Nephron (organoid): ENCODE measurements around the gene IL17RB.

Experiments used
- H3K27ac Mint-ChIP-seq, 3 experiments: 2 replicates each; pipeline ENCODE4 v1.8.0; 2020; ENCODE audit warnings: mixed read lengths in 3 of 3, mild to moderate bottlenecking in 2 of 3, moderate library complexity in 1 of 3
- H3K27me3 Mint-ChIP-seq: 2 replicates; pipeline ENCODE4 v1.8.0; 2021; ENCODE audit warnings: low read depth, mild to moderate bottlenecking, moderate library complexity, mixed read lengths
- H3K36me3 Mint-ChIP-seq: 2 replicates; pipeline ENCODE4 v1.8.0; 2020; ENCODE audit warnings: low read depth, mixed read lengths
- H3K4me1 Mint-ChIP-seq: 2 replicates; pipeline ENCODE4 v1.8.0; 2020; ENCODE audit warnings: mixed read lengths
- H3K4me3 Mint-ChIP-seq, 3 experiments: 2 replicates each; pipeline ENCODE4 v1.8.0; 2020; ENCODE audit warnings: mild to moderate bottlenecking in 3 of 3, mixed read lengths in 3 of 3, moderate library complexity in 2 of 3
- H3K9me3 Mint-ChIP-seq: 2 replicates; pipeline ENCODE4 v1.8.0; 2020; ENCODE audit warnings: mixed read lengths
- TF ChIP-seq, protein P1 (sequence below), 3 experiments: fragments of 200-600 bp; sonication (generic); IDR thresholded peaks; one replicate each; pipeline ENCODE4 v1.5.0; 2021; ENCODE audit warnings: antibody characterized with exemption in 3 of 3; ENCODE audit not compliant: unreplicated experiment in 3 of 3

IL17RB gene

DNA sequence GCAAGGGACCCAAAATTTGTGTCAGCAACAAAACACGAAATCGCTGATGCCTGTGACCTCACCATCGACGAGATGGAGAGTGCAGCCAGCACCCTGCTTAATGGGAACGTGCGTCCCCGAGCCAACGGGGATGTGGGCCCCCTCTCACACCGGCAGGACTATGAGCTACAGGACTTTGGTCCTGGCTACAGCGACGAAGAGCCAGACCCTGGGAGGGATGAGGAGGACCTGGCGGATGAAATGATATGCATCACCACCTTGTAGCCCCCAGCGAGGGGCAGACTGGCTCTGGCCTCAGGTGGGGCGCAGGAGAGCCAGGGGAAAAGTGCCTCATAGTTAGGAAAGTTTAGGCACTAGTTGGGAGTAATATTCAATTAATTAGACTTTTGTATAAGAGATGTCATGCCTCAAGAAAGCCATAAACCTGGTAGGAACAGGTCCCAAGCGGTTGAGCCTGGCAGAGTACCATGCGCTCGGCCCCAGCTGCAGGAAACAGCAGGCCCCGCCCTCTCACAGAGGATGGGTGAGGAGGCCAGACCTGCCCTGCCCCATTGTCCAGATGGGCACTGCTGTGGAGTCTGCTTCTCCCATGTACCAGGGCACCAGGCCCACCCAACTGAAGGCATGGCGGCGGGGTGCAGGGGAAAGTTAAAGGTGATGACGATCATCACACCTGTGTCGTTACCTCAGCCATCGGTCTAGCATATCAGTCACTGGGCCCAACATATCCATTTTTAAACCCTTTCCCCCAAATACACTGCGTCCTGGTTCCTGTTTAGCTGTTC is 35.0 kb upstream of the IL17RB start:
- Mint-ChIP-seq H3K27ac (no peak overlapping the region), H3K4me3 (no peak overlapping the region), H3K36me3 (no peaks in the 10 kb centered on the region), H3K27me3 (no peaks in the 10 kb centered on the region), H3K4me1 (peaks cover 14% of the 10 kb centered on the region), H3K9me3 (no peaks in the 10 kb centered on the region)
- TF ChIP-seq, protein P1, sequence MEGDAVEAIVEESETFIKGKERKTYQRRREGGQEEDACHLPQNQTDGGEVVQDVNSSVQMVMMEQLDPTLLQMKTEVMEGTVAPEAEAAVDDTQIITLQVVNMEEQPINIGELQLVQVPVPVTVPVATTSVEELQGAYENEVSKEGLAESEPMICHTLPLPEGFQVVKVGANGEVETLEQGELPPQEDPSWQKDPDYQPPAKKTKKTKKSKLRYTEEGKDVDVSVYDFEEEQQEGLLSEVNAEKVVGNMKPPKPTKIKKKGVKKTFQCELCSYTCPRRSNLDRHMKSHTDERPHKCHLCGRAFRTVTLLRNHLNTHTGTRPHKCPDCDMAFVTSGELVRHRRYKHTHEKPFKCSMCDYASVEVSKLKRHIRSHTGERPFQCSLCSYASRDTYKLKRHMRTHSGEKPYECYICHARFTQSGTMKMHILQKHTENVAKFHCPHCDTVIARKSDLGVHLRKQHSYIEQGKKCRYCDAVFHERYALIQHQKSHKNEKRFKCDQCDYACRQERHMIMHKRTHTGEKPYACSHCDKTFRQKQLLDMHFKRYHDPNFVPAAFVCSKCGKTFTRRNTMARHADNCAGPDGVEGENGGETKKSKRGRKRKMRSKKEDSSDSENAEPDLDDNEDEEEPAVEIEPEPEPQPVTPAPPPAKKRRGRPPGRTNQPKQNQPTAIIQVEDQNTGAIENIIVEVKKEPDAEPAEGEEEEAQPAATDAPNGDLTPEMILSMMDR (IDR thresholded peaks at IDR 0.05; ENCODE audit: unreplicated experiment in 3 of 3): no peak

DNA sequence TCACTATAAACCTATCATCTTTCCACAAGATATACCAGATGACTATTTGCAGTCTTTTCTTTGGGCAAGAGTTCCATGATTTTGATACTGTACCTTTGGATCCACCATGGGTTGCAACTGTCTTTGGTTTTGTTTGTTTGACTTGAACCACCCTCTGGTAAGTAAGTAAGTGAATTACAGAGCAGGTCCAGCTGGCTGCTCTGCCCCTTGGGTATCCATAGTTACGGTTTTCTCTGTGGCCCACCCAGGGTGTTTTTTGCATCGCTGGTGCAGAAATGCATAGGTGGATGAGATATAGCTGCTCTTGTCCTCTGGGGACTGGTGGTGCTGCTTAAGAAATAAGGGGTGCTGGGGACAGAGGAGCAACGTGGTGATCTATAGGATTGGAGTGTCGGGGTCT is 33.9 kb upstream of the IL17RB start:
- TF ChIP-seq, protein P1 (IDR thresholded peaks at IDR 0.05; ENCODE audit: unreplicated experiment in 3 of 3): no peak
- H3K27me3 Mint-ChIP-seq: no peaks in the 10 kb centered on the region
- no peak overlapping the region for H3K4me3 Mint-ChIP-seq
- peaks cover 3% of the 10 kb centered on the region for H3K4me1 Mint-ChIP-seq
- H3K9me3 Mint-ChIP-seq: no peaks in the 10 kb centered on the region
- H3K27ac Mint-ChIP-seq: no peak overlapping the region
- H3K36me3 Mint-ChIP-seq: no peaks in the 10 kb centered on the region

DNA sequence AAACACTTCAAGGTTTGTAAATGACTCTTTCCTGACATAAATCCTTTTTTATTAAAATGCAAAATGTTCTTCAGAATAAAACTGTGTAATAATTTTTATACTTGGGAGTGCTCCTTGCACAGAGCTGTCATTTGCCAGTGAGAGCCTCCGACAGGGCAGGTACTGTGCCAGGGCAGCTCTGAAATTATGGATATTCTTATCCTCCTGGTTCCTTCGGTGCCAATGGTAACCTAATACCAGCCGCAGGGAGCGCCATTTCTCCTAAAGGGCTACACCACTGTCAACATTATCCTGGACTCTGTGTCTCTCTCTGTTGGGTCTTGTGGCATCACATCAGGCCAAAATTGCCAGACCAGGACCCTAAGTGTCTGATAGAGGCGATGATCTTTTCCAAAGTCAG is 33.1 kb upstream of the IL17RB start:
- H3K27me3 Mint-ChIP-seq: no peaks in the 10 kb centered on the region
- TF ChIP-seq, protein P1 (IDR thresholded peaks at IDR 0.05; ENCODE audit: unreplicated experiment in 3 of 3): no peak
- no peak overlapping the region for H3K4me3 Mint-ChIP-seq
- no peak overlapping the region for H3K27ac Mint-ChIP-seq
- H3K9me3 Mint-ChIP-seq: no peaks in the 10 kb centered on the region
- H3K36me3 Mint-ChIP-seq: no peaks in the 10 kb centered on the region
- no peaks in the 10 kb centered on the region for H3K4me1 Mint-ChIP-seq

DNA sequence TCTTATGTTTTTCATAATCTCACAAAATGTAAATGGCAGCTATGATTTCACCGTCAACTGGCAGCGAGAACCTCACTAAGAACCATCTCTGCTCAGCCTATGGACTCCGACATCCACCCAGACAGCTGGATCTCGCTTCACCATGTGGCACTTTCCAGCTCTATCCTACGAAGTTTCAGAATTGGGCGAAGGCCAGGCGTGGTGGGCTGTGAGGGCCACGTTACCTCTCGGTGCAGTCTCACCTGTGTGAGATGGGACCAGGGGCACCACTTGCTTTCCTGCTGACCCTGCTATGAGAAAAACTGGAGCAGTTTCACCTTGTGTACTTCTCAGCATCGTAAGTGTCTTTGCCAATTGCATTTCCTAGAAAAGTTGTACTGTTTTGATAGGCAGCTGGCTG is 32.5 kb upstream of the IL17RB start:
- no peak overlapping the region for H3K4me3 Mint-ChIP-seq
- no peak overlapping the region for H3K27ac Mint-ChIP-seq
- TF ChIP-seq, protein P1 (IDR thresholded peaks at IDR 0.05; ENCODE audit: unreplicated experiment in 3 of 3): no peak
- no peaks in the 10 kb centered on the region for H3K27me3 Mint-ChIP-seq
- no peaks in the 10 kb centered on the region for H3K36me3 Mint-ChIP-seq
- H3K9me3 Mint-ChIP-seq: no peaks in the 10 kb centered on the region
- H3K4me1 Mint-ChIP-seq: no peaks in the 10 kb centered on the region

DNA sequence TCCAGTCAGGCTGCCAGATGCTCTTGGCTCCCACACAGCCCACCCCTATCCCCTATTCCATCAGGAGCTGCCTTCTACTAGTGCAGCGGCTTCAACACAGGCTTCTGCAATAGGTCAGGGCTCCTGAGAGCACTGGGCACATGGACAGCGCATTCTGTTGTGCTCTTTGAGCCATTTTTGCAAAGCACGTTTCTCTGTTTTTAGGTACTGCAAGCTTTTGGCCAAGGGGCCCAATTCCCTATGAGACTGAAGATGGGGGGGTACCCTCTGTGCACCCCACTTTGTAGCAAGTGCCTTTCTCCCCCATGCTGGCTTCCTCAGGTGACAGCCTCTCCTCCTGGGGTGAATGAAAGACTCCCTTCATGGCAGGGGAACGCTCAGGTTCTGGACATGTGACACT is 31.3 kb upstream of the IL17RB start:
- no peaks in the 10 kb centered on the region for H3K4me1 Mint-ChIP-seq
- H3K4me3 Mint-ChIP-seq: no peak overlapping the region
- TF ChIP-seq, protein P1 (IDR thresholded peaks at IDR 0.05; ENCODE audit: unreplicated experiment in 3 of 3): no peak

DNA sequence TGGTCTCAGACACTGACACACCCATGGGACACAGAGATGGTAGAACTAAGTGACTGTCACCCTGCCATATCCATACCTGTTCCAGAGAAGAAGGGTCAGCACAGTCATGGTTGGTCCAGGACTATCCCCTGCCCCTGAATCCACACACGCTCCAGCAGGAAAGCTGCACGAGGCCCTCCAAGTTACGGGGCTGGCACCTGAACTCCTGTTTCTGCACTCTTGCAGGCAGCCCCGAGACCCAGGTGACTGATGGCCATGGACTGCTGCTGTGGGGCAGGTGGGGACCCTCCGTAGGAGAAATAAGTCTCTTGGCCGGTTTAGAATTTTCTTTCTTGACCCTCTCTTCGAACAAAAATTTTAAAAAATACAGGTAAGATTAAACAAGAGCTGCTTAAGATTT is 30.7 kb upstream of the IL17RB start:
- H3K36me3 Mint-ChIP-seq: no peaks in the 10 kb centered on the region
- H3K9me3 Mint-ChIP-seq: no peaks in the 10 kb centered on the region
- TF ChIP-seq, protein P1 (IDR thresholded peaks at IDR 0.05; ENCODE audit: unreplicated experiment in 3 of 3): no peak
- no peak overlapping the region for H3K4me3 Mint-ChIP-seq
- H3K27ac Mint-ChIP-seq: no peak overlapping the region
- no peaks in the 10 kb centered on the region for H3K27me3 Mint-ChIP-seq
- peaks cover 3% of the 10 kb centered on the region for H3K4me1 Mint-ChIP-seq

More for the DNA sequence above, 31.3 kb upstream of the IL17RB start:
- Mint-ChIP-seq H3K27ac (no peak overlapping the region), H3K27me3 (no peaks in the 10 kb centered on the region), H3K9me3 (no peaks in the 10 kb centered on the region), H3K36me3 (no peaks in the 10 kb centered on the region)
